ENCODE data around the gene SMU1. TPM values are rescaled to one million over a fixed set of nuclear protein-coding genes. Genes with fewer than 3 reads are reported as not detected.

Gene SMU1
- total and polyA plus RNA-seq, 2 donors (not counting 1 experiment from before 2014, with no cell fraction given) = 19.1 to 31.0 TPM

DNA sequence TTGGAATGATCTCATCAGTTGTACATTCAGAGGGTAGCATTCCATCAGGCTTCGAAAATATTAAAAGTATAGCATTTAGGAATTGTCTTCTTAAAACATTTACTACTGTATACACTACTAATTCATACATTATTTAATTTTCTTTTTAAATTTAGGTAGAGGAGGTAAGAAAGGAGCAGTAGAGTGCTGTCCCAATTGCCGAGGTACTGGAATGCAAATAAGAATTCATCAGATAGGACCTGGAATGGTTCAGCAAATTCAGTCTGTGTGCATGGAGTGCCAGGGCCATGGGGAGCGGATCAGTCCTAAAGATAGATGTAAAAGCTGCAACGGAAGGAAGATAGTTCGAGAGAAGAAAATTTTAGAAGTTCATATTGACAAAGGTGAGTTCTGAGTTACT, 46.2 kb downstream of the SMU1 start:
- Histone ChIP-seq H2AFZ (ENCODE audit: low read length) (no peak overlapping the region), H3K4me3 (replicated peaks in 1 of 4; ENCODE audit: control extremely low read depth in 1 of 4, insufficient read depth in 1 of 4, low read depth in 3 of 4, low read length in 4 of 4) (no peak overlapping the region), H3K4me2 (ENCODE audit: extremely low read depth, insufficient read depth, low read length) (no peak overlapping the region), H3K4me1 (ENCODE audit: control insufficient read depth, extremely low read depth, insufficient read depth, low read length) (peaks cover 9% of the 10 kb centered on the region), H3K9ac (ENCODE audit: insufficient read depth, low read length) (no peak overlapping the region), H3K9me3 (ENCODE audit: control insufficient read depth, insufficient read depth, low read depth, low read length) (no peaks in the 10 kb centered on the region), H3K79me2 (ENCODE audit: control insufficient read depth, insufficient read depth, low read length) (peaks cover 82% of the 10 kb centered on the region), H4K20me1 (ENCODE audit: control insufficient read depth, extremely low read depth, insufficient read depth, low read length) (peaks cover 3% of the 10 kb centered on the region), H3K36me3 (ENCODE audit: control insufficient read depth, insufficient read depth, low read length) (peaks cover 13% of the 10 kb centered on the region), H3K27ac (ENCODE audit: insufficient read depth, low read length) (no peak overlapping the region), H3K27me3 (ENCODE audit: control insufficient read depth, insufficient read depth, low read length) (no peaks in the 10 kb centered on the region)
- TF ChIP-seq, protein P1, sequence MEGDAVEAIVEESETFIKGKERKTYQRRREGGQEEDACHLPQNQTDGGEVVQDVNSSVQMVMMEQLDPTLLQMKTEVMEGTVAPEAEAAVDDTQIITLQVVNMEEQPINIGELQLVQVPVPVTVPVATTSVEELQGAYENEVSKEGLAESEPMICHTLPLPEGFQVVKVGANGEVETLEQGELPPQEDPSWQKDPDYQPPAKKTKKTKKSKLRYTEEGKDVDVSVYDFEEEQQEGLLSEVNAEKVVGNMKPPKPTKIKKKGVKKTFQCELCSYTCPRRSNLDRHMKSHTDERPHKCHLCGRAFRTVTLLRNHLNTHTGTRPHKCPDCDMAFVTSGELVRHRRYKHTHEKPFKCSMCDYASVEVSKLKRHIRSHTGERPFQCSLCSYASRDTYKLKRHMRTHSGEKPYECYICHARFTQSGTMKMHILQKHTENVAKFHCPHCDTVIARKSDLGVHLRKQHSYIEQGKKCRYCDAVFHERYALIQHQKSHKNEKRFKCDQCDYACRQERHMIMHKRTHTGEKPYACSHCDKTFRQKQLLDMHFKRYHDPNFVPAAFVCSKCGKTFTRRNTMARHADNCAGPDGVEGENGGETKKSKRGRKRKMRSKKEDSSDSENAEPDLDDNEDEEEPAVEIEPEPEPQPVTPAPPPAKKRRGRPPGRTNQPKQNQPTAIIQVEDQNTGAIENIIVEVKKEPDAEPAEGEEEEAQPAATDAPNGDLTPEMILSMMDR (conservative IDR thresholded peaks at IDR 0.05 in 1 of 2, IDR thresholded peaks at IDR 0.05 in 1 of 2; ENCODE audit: low read depth in 1 of 2, low read length in 2 of 2) = no peak
- no peak for TF ChIP-seq EZH2 (IDR thresholded peaks at IDR 0.05; ENCODE audit: low read length, missing control alignments)
- DNase-seq (ENCODE audit: low read depth in 2 of 2) = no peak

DNA sequence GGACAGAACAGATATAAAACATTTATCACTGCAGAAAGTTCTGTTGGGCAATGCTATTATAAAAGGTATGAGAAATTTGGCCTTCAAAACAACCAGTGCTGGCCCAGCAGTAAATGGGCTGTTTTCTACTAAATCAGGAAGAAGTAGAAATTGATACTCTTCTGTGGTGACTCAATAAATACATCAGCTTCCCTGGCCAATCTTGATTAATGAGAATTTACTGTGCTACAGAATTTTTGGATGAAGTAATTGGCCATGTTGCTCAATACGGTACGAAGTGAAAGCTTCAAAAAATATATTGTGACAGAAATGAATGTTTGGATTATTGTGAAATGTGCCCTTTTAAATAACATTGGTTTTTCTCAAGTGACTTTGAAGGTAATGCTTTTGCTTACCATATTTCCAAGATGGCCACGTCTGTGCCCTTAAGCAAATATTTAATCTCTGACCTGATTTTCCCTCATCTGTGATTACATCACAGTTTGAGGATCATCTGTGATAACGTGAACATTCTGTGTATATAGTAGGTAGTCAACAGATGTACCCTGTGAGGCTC, 47.2 kb downstream of the SMU1 start:
- Histone ChIP-seq H3K4me3 (replicated peaks in 1 of 4; ENCODE audit: control extremely low read depth in 1 of 4, insufficient read depth in 1 of 4, low read depth in 3 of 4, low read length in 4 of 4) (peak overlapping the region in 3 of 4 experiments; percentile 12 to 40 (median 20)), H3K4me1 (ENCODE audit: control insufficient read depth, extremely low read depth, insufficient read depth, low read length) (peaks cover 9% of the 10 kb centered on the region), H3K27ac (ENCODE audit: insufficient read depth, low read length) (no peak overlapping the region), H3K36me3 (ENCODE audit: control insufficient read depth, insufficient read depth, low read length) (peaks cover 8% of the 10 kb centered on the region), H3K4me2 (ENCODE audit: extremely low read depth, insufficient read depth, low read length) (peak overlapping the region; percentile 69), H3K27me3 (ENCODE audit: control insufficient read depth, insufficient read depth, low read length) (no peaks in the 10 kb centered on the region), H4K20me1 (ENCODE audit: control insufficient read depth, extremely low read depth, insufficient read depth, low read length) (peaks cover 3% of the 10 kb centered on the region), H3K9me3 (ENCODE audit: control insufficient read depth, insufficient read depth, low read depth, low read length) (no peaks in the 10 kb centered on the region), H3K9ac (ENCODE audit: insufficient read depth, low read length) (no peak overlapping the region), H2AFZ (ENCODE audit: low read length) (no peak overlapping the region), H3K79me2 (ENCODE audit: control insufficient read depth, insufficient read depth, low read length) (peaks cover 85% of the 10 kb centered on the region)
- no peak for TF ChIP-seq EZH2 (IDR thresholded peaks at IDR 0.05; ENCODE audit: low read length, missing control alignments)
- TF ChIP-seq, protein P1 (conservative IDR thresholded peaks at IDR 0.05 in 1 of 2, IDR thresholded peaks at IDR 0.05 in 1 of 2; ENCODE audit: low read depth in 1 of 2, low read length in 2 of 2) = no peak
- DNase-seq (ENCODE audit: low read depth in 2 of 2) = peak; percentile 38 to 90

DNA sequence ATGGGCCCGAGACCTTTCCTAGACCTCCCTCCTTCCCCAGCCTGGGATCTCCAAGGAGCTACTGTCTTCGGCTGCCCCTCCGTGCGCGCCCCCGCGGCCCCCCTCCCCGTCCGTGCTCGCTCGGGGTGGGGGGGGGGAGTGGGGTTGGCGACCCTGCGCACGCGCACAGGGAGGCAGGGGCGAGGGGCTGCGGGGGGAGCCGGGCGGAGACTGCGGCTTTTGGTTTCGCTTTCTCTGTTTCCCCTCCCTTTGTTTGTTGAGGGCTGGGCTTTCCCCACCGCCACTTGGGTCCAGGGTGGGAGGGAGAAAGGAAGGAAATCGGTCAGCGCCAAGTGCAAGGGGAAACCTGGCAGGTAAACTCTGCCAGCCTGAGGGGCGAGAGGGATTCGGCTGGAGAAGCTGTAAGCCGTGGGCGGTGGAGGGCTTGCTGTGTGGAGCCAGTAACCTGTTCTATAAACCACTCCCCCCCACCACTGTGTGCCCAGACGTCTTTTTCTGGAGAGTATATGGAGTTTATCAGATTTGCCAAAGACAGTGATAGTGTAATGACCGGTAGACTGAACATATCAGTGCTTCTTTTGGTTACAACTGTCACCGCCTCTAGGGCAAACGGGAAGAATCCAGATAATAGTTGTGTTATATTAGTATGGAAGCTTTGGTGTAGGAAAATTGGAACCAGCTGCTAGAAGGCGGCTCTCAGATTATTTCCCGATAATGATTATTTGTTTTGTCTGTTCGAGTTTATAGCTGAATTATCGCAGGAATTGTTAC, 50.7 kb downstream of the SMU1 start:
- H2AFZ ChIP-seq (ENCODE audit: low read length) = no peak overlapping the region
- peak overlapping the region; percentile 84 for H3K4me2 ChIP-seq (ENCODE audit: extremely low read depth, insufficient read depth, low read length)
- H3K27ac ChIP-seq (ENCODE audit: insufficient read depth, low read length) = peak overlapping the region; percentile 97
- H3K9ac ChIP-seq (ENCODE audit: insufficient read depth, low read length) = peak overlapping the region; percentile 98
- H3K79me2 ChIP-seq (ENCODE audit: control insufficient read depth, insufficient read depth, low read length) = peaks cover 78% of the 10 kb centered on the region
- peaks cover 3% of the 10 kb centered on the region for H4K20me1 ChIP-seq (ENCODE audit: control insufficient read depth, extremely low read depth, insufficient read depth, low read length)
- H3K27me3 ChIP-seq (ENCODE audit: control insufficient read depth, insufficient read depth, low read length) = no peaks in the 10 kb centered on the region
- H3K9me3 ChIP-seq (ENCODE audit: control insufficient read depth, insufficient read depth, low read depth, low read length) = no peaks in the 10 kb centered on the region
- no peak for TF ChIP-seq EZH2 (IDR thresholded peaks at IDR 0.05; ENCODE audit: low read length, missing control alignments)
- TF ChIP-seq, protein P1 (conservative IDR thresholded peaks at IDR 0.05 in 1 of 2, IDR thresholded peaks at IDR 0.05 in 1 of 2; ENCODE audit: low read depth in 1 of 2, low read length in 2 of 2) = no peak
- H3K4me3 ChIP-seq (replicated peaks in 1 of 4; ENCODE audit: control extremely low read depth in 1 of 4, insufficient read depth in 1 of 4, low read depth in 3 of 4, low read length in 4 of 4) = peak overlapping the region; percentile 66 to 98 (median 82)
- no peaks in the 10 kb centered on the region for H3K36me3 ChIP-seq (ENCODE audit: control insufficient read depth, insufficient read depth, low read length)
- peak; percentile 36 to 49 for DNase-seq (ENCODE audit: low read depth in 2 of 2)
- H3K4me1 ChIP-seq (ENCODE audit: control insufficient read depth, extremely low read depth, insufficient read depth, low read length) = peaks cover 9% of the 10 kb centered on the region
